ENCODE results near the gene ORC6.

ORC6 gene

DNA sequence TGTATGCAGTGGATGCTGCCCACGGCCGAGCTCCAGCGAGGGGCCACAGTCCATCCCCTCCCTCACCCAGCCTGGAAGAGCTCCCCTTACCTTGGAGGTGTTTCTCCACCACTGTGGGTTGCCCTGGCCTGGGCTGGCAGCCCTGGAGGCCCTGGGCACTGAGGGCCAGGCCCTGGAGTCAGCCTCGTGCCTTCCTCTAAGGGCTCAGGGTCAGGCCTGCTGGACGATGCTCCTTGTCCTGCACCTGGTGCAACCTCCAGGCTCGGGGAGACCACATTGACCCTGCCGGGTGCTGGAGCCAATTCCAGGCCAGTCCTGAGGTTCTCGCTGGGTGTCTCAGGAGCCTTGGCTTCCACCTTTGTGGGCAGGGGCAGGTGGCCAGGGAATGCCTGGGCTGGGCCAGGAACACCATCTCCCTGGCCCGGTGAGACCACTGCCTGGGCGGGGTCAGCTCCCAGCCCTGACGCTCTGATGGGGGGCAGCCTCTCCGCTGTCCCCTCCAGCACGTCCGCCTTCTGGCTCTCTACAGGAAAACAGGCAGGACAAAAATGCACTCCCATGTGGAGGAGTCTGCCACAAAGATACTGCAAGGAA lies 48.3 kb downstream of the ORC6 start:
- Mint-ChIP-seq H3K27ac (no peak overlapping the region), H3K36me3 (no peaks in the 10 kb centered on the region), H3K9me3 (no peaks in the 10 kb centered on the region), H3K4me3 (no peak overlapping the region), H3K27me3 (no peaks in the 10 kb centered on the region), H3K4me1 (no peaks in the 10 kb centered on the region)

DNA sequence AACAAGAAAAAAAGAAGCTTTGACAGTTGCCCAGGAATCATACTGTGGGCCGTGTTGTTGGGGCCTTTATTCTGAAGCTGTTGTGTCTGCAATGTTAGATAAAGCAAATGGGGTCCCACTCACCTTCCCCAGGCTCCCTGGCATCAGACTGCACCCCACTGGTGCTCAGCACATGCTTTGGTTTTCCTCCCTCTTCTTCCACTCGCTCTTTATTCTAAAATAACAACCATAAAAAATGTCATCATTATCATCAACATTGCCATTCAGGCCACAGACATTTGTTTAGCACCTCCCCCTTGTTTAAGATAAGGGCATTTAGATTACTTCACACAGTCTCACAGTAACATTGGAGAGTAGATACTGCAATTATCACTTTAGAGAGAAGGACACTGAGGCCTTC lies 50.5 kb downstream of the ORC6 start:
- no peak overlapping the region for H3K4me3 Mint-ChIP-seq
- no peaks in the 10 kb centered on the region for H3K9me3 Mint-ChIP-seq
- H3K27ac Mint-ChIP-seq: no peak overlapping the region

DNA sequence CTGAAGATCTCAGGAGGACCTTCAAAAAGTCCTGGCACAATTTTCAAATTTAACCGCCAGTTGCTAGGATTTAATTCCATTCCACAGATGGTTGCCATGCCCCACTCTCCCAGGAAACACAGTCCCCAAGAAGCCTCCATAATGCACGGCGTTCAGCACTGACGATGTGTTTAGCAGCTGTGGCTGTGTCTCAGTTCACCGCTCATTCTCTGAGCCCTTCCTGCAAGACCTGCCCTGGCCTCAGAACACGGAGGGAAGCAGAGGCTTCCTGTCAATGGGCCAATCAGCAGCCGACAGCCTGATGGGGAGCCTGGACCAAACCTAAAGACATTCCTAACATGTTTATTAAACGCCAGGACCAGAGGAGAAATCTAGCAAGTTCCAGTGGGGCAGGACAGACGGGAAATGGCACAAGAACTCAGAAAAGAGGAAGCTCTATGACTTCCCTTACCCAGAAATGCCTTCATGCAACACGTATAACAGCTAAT lies 53.8 kb downstream of the ORC6 start:
- Mint-ChIP-seq H3K4me3 (no peak overlapping the region), H3K36me3 (no peaks in the 10 kb centered on the region), H3K27ac (no peak overlapping the region), H3K4me1 (peaks cover 6% of the 10 kb centered on the region), H3K27me3 (no peaks in the 10 kb centered on the region), H3K9me3 (no peaks in the 10 kb centered on the region)

More for the DNA sequence above, 50.5 kb downstream of the ORC6 start:
- peaks cover 6% of the 10 kb centered on the region for H3K4me1 Mint-ChIP-seq
- no peaks in the 10 kb centered on the region for H3K27me3 Mint-ChIP-seq
- H3K36me3 Mint-ChIP-seq: no peaks in the 10 kb centered on the region

DNA sequence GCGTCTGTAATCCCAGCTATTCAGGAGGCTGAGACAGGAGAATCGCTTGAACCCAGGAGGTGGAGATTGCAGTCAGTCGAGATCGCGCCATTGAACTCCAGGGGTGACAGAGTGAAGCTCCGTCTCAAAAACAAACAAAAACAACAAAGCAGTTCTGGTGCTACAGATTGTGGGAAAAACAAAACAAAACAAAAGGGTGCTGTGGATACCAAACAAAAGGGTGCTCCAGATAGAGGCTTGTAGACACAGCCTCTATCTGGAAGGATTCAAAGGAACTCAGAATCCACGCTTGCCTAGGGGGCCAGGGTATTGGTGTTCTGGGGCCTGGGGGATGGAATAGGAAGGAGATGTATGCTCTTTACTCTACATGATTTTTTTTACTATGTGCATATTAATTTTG lies 56.2 kb downstream of the ORC6 start:
- no peak overlapping the region for H3K27ac Mint-ChIP-seq
- no peak overlapping the region for H3K4me3 Mint-ChIP-seq
- H3K36me3 Mint-ChIP-seq: no peaks in the 10 kb centered on the region
- no peaks in the 10 kb centered on the region for H3K9me3 Mint-ChIP-seq
- H3K4me1 Mint-ChIP-seq: peaks cover 6% of the 10 kb centered on the region
- H3K27me3 Mint-ChIP-seq: no peaks in the 10 kb centered on the region

DNA sequence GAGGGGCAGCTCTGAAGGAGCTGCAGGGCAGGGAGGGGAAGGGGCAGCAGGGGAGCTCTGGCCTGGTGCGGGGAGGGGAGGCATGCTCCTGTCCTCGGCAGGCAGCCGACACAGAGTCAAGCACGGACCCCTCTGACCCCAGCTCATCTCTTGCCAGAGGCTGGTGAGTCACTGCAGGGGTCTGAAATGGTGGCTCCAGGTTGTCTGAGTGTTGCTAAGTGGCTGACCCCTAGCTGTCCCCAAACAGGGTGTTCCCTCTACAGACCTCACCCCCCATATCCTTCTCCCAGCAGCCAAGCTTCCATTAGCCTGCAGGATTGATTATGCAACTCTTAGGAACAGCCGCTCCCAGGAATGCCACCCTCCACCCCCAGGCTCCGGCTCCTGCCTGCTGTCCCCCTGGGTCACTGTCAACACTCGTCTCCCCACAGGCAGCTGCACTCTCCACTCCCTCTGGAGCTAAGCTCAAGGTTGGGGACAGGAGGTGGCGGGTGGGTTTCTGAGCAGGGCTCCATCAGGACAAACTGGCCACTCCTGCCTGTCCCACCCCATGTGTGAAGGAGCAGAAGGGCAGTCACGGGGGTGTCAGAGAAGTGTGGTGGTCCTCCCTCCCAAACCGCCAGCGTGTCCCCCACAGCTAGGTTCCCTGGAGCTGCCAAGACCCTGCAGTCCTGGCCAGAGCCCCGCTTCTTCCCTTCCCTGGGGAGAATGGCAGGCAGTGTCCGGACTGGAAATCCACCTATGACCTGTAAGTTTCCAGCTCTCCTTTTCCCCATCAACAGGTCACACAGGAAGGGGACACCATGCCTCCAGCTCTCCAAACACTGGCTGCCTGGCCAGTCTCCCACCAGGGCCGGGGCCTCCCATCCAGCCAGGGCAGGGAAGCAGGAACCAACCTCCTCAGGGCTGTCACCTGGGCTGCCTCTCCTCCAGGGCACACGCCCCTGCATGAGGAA lies 57.6 kb downstream of the ORC6 start:
- Mint-ChIP-seq H3K27ac (no peak overlapping the region), H3K4me1 (peaks cover 6% of the 10 kb centered on the region), H3K4me3 (no peak overlapping the region), H3K9me3 (no peaks in the 10 kb centered on the region), H3K36me3 (no peaks in the 10 kb centered on the region), H3K27me3 (no peaks in the 10 kb centered on the region)
